ENCODE data around the gene JADE1.

Gene JADE1

GRCh38 chr4:128793859-128794672 lies 15.4 kb upstream of the JADE1 start:
- no peak for TF ChIP-seq CTCF (conservative IDR thresholded peaks at IDR 0.05; ENCODE audit: low read depth)
- CTCF ChIA-PET: no interaction called here
- no peak for DNase-seq (ENCODE audit: low spot score)
- no peak overlapping the region for H3K27ac ChIP-seq
- POLR2A ChIA-PET (ENCODE audit: low non-redundant PET): no interaction called here

GRCh38 chr4:128796934-128797333 lies 12.6 kb upstream of the JADE1 start:
- CTCF ChIA-PET: interaction anchor here (0.6 kb wide), 1 partner anchor 238 kb away, joined by 3 read pairs; no protein-coding TSS in a partner anchor
- no peak for DNase-seq (ENCODE audit: low spot score)
- no peak for TF ChIP-seq CTCF (conservative IDR thresholded peaks at IDR 0.05; ENCODE audit: low read depth)
- no peak overlapping the region for H3K27ac ChIP-seq
- POLR2A ChIA-PET (ENCODE audit: low non-redundant PET): no interaction called here

GRCh38 chr4:128800284-128800683 lies 9.2 kb upstream of the JADE1 start:
- no peak for DNase-seq (ENCODE audit: low spot score)
- POLR2A ChIA-PET (ENCODE audit: low non-redundant PET): no interaction called here
- CTCF ChIA-PET: no interaction called here
- H3K27ac ChIP-seq: no peak overlapping the region
- TF ChIP-seq CTCF (conservative IDR thresholded peaks at IDR 0.05; ENCODE audit: low read depth): no peak

GRCh38 chr4:128800701-128801284 lies 8.7 kb upstream of the JADE1 start:
- POLR2A ChIA-PET (ENCODE audit: low non-redundant PET): no interaction called here
- CTCF ChIA-PET: no interaction called here
- no peak overlapping the region for H3K27ac ChIP-seq
- TF ChIP-seq CTCF (conservative IDR thresholded peaks at IDR 0.05; ENCODE audit: low read depth): no peak
- DNase-seq (ENCODE audit: low spot score): no peak

DNA sequence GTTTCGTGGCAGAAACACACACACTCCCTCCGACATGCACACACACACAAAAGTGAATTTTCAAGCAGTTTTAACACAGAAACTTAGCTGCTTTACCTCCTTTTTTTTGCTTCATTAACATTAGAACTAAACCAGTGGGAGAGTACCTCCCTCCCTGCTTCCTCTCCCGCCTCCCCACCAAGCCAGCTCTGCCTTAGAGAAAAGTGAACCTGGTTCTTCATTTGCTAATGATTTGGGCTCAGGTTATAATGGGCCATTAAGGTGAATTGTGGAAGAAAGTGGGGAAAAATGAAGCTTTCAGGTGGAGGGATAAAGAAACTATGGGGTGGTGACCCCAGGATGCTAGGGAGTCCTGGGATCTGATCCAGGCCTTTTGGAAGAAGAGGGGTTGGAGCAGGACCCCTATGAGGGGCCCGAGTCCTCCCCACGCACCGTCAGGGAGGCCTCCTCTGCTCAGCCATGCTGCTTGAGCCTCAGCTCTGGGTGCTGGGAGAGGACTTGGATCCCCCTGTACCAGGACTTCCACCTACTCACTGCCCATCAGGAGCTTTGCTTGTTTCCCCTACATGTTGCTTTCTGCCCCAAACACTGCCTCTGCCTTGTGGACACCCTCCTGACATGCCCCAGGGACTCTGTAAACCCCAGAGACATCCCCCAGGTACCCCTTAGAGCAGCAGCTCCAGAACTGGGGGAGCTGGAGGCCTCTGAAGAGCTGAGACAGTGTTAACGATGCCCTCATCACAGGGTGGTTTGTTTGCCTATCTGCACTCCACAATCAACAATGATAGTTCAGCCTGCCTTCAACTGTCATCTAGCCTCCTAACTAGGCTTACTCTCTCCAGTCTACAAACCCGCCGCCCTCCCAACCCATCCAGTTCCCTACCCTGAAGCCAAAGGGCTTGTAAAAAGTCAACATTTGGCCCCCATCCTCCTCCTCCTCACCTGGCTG lies 6.5 kb upstream of the JADE1 start:
- no peak for TF ChIP-seq CTCF (conservative IDR thresholded peaks at IDR 0.05; ENCODE audit: low read depth)
- no peak for DNase-seq (ENCODE audit: low spot score)
- CTCF ChIA-PET: no interaction called here
- H3K27ac ChIP-seq: no peak overlapping the region
- POLR2A ChIA-PET (ENCODE audit: low non-redundant PET): no interaction called here

- H3K27ac ChIP-seq: no peak overlapping the region
- TF ChIP-seq CTCF (conservative IDR thresholded peaks at IDR 0.05; ENCODE audit: low read depth): no peak
- DNase-seq (ENCODE audit: low spot score): no peak
- ChIA-PET POLR2A (ENCODE audit: low non-redundant PET) (no interaction called here), CTCF (no interaction called here)
These were observed 5.7 kb upstream of the JADE1 start for GRCh38 chr4:128803783-128804182.

Data from RWPE1 (cell line).